C1 segment of cervical spinal cord (tissue), 14 donors: ENCODE results near the gene SCLY.
A peak's percentile ranks its signal among the peaks of the same experiment; 100 is the strongest.

Experiments used
- DNase-seq, 14 donors: peaks; one replicate each; lab custom pipeline; 2025; lab: John Stamatoyannopoulos, UW

The SCLY gene

DNA sequence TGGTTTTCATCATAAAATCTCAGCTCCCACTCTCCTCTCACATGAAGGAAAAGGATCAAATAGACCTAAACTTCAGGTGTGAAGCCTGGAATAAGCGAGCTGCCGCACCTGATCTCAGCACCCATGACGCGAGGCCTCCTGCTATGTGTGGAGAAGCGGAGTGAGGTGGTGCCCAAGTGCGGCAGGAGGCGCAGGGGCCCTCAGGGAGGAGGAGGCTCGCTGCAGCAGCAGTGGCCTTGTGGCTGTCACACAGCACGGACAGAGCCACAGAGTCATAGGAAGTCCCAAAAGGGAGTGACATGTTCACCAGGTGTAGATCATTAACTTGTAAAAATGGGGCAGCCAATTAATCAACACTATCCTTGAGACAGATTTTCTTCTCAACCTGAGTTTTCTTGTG, 9.1 kb downstream of the SCLY start:
- no peak for DNase-seq

DNA sequence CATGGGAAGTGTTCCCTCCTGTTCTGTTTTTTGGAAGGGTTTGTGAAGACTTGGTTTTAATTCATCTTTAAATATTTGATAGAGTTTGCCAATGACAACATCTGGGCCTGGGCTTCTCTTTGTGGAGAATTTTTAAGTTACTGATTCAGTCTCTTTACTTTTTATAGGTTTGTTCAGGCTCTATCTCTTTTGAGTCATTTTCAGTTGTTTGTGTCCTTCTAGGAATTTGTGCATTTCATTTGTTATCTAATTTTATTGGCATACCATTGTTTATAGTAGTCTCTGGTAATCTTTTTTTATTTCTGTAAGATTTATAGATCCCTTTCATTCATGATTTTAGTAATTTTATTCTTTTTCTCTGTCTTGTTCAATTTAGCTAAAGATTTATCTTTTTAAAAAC, 14.6 kb downstream of the SCLY start:
- no peak for DNase-seq

DNA sequence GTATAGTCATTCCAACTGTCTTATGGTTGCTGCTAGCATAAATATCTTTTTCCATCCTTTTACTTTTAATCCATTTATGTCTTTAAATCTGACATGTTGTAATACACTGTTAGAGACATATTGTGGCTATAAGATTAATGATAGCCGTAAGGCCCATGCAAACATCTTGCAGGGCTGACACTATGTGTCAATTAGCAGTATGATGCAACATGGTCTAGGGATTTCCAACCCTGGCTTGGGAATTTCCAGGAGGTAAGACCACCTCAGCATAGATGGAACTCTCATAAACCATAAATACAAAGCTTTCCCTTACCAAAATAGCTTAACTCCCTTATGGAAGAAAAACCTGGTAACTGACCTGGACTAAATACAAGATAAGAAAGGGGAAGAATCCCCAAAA, 16.5 kb downstream of the SCLY start:
- no peak for DNase-seq

DNA sequence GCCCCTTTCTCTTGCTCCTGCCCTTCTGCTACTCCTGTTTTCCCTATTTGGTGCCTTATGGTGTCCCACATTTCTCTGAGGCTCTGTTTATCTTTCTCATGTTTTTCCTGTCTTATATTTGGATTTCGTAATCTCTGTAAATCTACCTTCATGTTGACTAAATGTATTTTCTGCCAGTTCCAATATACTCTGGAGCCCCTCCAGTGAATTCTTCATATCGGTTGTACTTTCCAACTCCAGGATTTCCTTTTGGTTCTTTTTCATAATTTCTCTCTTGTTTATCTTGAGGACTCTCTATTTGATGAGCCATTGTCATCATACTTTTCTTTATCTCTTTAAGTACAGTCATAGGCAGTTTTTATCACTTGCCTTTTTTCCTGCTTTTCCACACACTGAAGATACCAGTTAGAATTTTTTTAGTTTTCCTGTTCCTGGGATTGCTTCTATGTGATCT, 19.1 kb downstream of the SCLY start:
- no peak for DNase-seq

DNA sequence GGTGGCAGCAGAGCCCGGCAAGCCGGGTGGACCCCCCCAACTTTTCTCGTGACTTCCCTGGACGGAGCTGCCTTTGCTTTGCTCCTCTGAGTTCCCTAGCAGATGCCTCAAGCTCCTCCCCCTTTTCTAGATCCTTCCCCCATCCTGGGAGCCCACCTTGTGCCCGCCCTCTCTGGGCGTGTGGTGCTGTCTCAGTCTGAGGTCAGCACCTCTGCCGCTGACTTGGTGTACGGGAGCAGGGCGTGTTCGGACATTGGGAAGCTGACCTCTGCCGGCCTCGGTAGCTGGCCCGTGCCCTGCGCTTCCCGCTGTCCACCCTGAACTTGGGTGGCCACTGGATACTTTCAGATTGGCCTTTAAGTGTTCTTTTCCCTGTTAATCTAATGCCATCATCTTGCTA, 19.7 kb downstream of the SCLY start:
- DNase-seq = no peak

DNA sequence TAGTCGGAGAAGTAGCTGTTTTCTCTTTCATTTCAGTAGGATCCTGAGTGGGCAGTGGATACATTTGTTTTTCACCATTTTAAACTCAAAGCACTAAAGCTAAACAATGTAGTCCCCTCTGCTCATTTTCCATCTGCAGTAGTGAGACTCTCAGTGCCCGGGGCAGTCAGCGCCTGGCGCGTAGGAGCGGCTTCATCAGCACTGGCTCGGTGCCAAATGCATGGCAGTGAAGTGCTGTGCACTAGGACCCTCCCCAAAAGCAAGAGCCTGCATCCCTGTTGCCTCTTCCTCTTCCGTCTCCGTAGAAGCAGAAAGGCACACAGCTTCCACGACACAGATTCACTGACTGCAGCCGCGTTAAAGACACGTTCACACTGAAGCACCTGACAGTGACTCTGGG, 20.3 kb downstream of the SCLY start:
- DNase-seq = peak in 3 of 14 donors; percentile 14 to 39 (median 24)

DNA sequence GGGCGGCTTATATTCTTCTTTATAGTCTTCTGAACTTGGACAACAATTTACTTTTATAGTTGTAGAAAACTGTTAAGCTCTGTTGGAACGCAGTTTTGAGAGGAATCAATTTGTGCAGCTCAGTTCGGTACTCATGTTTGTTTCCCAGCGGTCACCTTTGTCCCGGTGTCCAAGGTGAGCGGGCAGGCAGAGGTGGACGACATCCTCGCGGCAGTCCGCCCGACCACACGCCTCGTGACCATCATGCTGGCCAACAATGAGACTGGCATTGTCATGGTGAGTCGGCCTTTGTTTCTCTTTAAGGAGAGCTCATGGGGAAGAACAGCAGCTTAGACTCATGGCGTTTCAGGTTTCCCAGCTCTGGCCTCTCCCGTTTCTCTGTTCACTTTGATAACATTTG, 20.8 kb downstream of the SCLY start:
- peak in 3 of 14 donors; percentile 16 to 39 (median 30) for DNase-seq

DNA sequence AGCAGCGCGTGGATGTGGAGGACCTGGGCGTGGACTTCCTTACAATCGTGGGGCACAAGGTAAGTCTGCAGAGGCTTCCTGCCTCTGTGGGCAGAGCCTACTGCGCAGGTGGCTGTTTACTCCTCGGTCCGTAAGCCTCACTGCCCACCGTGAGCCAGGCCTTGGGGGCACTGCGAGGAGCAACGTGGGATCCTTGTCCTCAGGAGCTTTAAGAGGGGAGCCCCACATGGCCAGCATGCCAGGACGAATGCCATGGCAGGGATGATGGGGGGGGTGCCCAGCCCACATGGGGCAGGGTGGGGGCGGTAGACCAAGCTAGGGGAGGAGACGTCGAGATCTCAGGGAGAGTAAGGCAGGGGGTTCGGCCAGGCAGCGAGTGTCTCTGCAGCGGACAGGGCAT, 21.4 kb downstream of the SCLY start:
- DNase-seq = no peak

DNA sequence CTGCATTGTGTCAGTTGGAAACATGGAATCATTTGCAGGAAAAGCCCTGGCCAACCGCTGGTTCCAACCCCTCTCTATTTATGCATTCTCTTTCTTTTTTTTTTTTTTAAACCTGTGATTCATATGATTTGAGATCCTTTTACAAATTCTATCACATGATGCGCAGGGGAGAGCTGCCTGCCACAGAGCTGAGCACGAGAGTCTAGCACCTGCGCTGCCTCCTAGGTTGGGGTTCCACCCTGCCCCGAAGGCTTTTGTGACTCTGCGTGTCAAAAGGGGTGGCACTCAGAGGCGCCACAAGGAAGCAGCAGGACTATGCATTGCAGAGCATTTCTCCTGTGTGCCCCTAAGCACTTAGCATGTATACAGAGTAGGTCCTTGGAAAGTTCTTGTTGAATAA, 22.0 kb downstream of the SCLY start:
- DNase-seq = no peak

DNA sequence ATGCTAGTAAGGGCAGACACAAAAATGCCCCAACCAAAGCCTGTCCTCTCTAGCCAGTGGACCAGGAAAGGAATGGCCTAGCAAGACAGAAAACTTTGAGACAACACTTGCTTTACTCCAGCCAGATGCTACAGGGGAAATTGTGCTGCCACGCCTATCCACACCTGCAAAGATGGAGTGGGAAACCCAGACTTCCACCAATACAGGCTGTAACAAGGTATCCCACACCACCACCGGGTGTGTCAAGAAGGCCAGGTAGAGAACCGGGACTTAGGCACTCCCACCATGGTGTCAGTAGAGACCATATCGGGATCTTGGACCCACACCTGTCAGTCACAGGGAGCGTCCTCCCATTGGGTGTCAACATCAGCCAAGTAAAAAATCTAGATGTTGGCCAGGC, 23.1 kb downstream of the SCLY start:
- DNase-seq = no peak

DNA sequence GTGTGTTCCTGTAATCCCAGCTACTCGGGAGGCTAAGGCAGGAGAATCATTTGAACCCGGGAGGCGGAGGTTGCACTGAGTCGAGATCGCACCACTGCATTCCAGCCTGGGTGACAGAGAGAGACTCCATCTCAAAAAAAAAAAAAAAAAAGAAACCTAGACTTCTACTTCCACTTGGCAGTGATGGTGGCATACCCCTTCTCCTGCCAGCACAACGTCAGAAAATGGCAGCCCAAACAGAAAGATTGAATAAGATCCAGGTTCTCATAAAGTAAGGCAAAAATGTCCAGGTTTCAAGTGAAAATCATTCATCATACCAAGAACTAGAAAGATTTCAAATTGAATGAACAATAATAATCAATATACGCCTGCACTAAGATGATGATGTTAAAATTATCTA, 24.0 kb downstream of the SCLY start:
- no peak for DNase-seq

DNA sequence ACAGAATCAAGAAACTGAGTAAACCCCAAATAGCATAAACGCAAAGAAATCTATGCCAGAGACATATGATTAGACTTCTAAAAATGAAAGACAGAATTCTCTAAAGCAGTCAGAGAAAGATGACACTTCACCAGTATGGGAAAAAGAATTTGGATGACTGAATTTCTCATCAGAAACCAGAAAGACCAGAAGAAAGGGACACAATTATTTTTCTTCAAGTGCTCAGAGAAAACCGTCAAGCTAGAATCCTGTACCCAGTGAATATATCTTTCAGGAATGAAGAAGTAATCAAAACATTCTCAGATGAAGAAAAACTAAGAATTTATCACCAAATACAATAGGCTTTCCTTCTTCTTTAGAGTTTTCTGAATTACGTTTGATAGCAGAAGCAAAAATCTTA, 25.1 kb downstream of the SCLY start:
- DNase-seq = no peak

DNA sequence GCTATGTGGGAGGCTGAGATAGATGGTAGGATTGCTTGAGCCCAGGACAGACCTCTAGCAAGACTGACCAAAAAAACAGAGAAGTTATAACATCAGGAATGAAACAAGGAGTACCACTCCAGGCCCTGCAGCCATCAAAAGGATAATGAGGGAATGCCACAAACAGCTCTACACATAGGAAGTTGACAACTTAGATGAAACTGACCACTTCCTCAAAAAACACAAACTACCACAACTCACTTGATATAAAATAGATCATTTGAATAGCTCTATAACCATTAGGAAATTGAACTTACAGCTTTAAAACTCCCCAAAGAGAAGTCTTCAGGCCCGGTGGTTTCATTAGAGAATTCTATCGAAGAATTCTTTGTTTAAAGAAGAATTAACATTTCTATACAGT, 26.4 kb downstream of the SCLY start:
- DNase-seq = no peak

DNA sequence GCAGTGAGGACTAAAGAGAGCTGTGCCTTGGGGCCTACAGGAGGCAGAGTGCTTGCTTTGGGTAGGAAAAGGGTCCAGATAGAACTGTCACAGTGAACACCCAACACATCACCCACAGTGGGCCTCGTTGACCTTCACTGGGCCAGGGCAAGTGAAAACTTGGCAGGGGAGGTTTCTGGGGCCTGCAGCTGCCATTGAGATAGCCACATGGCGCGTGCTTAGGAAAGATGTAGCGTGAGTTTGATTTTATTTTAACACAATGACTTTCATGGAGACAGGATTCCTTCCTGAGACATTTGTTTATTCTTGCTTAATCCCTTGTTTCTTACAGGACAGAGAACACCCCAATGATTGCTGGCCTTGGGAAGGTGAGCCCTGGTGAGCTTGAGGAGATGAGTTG, 30.1 kb downstream of the SCLY start:
- DNase-seq = no peak

DNA sequence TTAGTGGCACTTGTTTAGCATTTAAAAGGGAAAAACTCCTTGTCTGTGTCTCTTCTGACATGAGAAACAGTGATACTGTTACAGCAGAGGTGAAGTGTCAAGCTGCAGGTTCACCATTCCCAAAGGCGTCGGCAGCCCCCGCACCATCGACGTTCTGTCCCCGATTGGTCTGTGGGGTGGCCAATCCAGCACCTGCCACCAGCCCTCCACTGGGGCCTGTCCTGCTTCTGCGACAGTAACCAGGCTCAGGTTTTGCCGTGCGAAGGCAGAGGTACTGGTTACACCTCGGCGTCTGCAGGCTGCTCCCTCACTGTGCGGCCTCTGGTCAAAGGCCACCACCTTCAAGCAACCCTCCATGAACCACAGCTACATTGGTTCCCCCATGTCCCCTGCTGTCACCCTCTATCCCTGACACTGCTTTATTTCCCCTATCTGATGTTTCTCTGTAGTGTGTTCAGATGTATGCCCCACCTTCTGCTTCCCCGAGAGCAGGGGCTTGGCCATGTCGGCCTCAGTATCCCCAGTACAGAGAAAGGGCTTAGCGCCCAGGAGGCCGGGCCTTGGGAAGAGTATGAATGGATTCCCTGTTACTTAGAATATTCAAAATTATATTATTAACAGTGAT, 30.7 kb downstream of the SCLY start:
- DNase-seq = no peak

DNA sequence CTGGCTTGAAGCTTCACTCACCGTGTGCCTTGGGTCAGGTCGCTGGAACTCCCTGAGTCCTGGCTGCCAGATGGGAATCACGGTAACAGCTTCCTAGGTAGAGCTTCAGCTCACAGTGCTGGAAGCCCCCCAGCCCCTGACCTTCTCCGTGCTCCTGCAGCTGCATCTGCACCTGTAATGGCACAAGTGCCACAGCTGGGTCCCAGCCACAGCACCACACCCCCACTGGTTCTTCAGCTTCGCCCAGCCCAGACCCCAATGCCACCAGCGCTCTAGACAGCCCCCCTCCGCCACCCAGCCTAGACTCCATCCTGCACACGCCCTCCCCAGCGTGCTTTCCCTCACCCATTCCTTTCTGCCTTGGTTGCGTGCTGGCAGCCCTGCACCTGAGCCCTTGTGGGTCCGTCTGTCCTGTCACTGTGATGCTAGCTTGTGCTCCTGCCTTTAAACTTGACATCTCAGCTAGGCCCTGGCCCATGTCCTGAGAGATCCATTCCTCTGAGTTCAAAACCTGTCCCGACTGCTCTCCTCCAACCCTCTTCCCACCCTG, 31.8 kb downstream of the SCLY start:
- DNase-seq = no peak

DNA sequence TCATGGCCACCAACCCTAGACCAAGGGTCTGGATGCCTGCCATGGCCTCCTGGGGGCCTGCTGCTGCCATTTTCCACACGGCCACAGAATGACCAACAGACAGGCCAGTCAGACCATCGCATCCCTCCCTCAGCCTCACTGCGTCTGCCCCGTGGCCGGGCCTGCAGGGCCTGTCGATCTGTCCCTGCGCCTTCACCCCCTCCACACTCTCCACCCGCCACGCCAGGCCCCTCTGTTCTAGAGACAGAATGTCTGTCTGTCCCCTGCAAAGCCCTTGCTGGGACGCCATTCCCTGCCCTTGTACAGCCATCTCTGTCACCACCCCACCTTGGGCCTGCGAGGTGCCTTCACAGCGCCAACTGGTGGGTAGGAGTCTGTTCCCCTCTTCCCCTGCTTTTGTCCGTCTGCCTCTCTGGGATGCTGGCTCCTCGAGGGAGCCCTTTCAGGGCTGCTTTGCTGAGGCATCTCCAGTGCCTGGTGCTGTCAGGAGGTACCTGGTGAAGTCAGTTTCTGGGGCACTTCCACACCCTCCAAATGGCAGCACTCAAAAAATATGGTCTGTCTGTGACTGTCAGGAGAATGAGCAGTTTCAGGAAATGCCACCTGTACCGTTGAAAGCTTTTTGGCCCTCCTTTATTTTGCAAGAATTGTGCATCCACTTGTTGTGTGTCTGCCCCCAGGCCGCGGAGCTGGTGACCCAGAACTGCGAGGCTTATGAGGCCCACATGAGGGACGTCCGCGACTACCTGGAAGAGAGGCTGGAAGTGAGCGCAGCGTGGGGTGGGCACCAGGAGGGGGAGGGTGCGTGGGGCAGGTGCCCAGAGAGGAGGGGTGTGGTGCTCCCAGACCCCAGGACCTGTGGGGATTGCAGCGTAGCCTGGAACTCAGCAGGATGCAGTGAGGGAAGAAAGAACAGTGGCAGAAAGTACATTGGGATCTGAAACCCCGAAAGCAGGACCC, 32.7 kb downstream of the SCLY start:
- no peak for DNase-seq

DNA sequence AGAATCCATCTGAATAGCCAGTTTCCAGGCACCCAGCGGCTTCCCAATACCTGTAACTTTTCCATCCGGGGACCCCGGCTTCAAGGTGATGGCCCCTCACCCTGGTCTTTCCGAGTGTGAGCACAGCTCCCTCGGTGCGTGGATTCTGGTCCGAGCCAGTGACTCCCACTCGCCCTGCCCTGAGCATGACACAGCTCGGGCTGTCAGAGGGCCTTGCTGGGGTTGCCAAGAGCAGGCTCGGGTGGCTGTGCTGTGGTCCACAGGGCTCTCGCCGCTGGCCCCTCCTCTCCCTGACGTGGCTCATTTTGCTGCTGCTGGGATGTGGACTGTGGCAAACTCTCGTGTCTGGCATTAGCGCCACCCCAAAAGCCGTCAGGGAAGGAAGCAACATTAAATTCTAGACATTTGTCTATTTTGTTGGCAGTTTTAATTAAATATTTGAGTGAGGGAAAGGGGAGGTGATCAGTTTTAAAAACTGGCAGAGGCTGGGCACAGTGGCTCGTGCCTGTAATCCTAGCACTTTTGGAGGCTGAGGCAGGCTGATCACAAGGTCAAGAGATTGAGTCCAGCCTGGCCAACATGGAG, 33.7 kb downstream of the SCLY start:
- DNase-seq = no peak

DNA sequence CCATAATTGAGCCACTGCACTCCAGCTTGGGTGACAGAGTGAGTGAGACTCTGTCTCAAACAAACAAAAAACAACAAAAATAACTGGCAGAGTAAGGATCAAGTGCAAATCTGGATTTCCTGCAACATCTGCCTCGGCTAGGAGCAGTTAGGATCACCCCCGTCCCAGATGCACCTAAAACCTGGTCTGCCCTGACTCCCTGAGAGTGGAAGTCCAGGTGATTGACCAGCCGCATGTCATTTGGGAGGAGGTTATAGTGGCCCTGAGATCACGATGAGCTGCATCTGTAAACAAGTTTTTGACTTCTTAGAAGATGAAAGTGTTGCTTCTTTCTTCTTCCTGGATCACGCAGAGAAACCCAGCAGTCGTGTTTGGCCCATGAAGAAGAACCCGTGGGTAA, 34.3 kb downstream of the SCLY start:
- DNase-seq = no peak

DNA sequence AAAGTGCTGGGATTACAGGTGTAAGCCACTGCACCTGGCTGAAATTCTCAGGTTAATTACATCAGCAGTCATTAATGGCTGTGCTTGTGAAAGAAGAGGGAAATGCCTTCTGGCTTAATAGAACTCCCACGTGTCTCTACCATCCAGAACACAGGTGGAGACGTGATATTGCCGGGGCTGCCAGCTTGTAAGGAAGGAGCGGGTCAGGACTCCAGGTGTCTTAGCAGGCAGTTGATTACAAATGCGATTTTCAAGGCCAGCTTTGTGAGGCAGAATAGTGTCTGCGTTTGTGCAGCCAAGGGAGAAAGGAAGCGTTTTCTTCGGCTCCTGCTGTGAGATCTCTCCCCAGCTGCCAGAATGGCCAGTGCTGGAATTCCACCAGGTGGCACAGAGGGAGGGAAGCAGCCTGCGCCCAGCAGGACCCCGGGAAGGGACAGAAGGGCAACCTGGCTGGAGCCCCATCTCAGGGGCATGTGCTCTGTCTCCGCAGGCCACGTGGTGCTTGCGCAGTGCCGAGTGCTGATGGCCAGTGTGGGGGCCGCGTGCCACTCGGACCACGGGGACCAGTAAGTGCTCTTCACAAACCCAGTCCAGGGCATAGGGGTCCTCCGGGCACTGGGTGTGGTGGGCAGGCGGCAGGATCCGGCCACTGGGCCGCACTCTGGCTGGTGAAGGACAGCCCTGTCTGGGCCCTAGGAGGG, 35.7 kb downstream of the SCLY start:
- peak in 3 of 14 donors; percentile 30 to 99 (median 50) for DNase-seq

DNA sequence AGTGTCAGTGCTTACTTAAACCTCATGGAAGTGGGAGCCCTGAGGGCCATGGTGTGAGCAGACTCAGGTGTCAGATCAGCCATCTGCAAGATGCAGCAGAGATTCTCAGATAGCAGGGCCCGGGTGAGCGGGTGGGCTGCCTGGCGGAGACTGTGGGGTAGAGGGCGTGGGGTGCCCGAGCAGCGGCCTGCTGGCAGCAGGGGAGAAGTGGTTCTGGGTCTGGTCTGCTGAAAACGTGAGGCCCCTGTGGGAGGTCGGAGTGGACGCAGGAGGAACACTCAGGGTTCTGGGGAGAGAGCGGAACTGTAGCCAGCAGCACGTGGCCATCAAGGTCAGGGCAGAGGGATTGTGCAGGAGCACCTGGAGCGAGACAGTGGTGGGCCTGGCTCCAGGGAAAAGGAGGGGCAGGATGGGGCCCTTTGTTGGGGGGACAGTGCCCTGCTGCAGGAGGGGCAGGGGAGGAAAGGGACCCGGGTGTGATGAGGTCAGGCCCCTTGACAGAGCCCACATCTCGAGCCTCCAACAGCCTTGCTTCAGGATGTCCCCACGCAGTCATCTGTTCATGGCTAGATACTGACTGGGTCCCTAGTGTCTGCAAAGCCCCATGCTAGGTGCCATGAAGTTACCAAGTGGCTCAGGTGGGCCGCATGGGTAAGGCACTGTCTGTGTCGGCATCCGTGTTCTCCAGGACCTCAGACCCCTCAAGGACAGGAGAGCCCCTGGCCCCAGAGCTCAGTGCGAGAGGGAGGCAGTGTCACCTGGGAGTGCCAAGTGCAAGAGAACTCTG, 36.6 kb downstream of the SCLY start:
- DNase-seq = peak in 1 of 14 donors; percentile 65
